Endothelial cell of umbilical vein (primary cell): ENCODE data around the gene MRPL27. TPM values are rescaled to one million over a fixed set of nuclear protein-coding genes. Genes with fewer than 3 reads are reported as not detected.

Experiments used
- BruUV-seq: library from RNA; stranded (reverse); fragments of 400-500 nt; replicated peaks from 2 replicates; lab custom pipeline; 2021; lab: Mats Ljungman, UMichigan
- CTCF ChIA-PET: fragments of 300-600, 350-600 bp; sonication (Branson Sonifier 250); formaldehyde crosslinking; loops from one replicate; lab custom pipeline; 2021; ENCODE audit warnings: antibody characterized with exemption, inconsistent platforms; lab: Charles Lee
- POLR2A ChIA-PET: fragments of 300-600, 350-600 bp; sonication (Branson Sonifier 250); formaldehyde crosslinking; loops from one replicate; lab custom pipeline; 2021; ENCODE audit warnings: antibody characterized with exemption, inconsistent platforms; lab: Charles Lee
- DNase-seq: peaks from one replicate; pipeline ENCODE4 v3.0.0-alpha.2; 2011; ENCODE audit warnings: low read depth, low spot score
- FAIRE-seq: peaks from 2 replicates; lab custom pipeline; 2011; peaks lifted over from hg19 to GRCh38; lab: Jason Lieb, UNC
- H2AFZ ChIP-seq: 2 replicates; pipeline ENCODE4 v1.6.0; 2012; ENCODE audit warnings: low read depth, low read length, control low read depth, inconsistent platforms
- H3K27ac ChIP-seq: 2 replicates; pipeline ENCODE4 v1.5.1; 2011; ENCODE audit warnings: low read depth, mild to moderate bottlenecking, control low read depth, low read length, moderate library complexity; ENCODE audit not compliant: insufficient read depth
- H3K27me3 ChIP-seq, 2 experiments: 2 replicates each; pipeline versions ENCODE4 v1.6.0 to v1.6.1; 2011; ENCODE audit warnings: low read length in 2 of 2, mixed read lengths in 1 of 2; ENCODE audit not compliant: control insufficient read depth in 2 of 2, insufficient read depth in 2 of 2
- H3K36me3 ChIP-seq, 2 experiments: 2 replicates in 1 of 2; 3 replicates in 1 of 2; pipeline ENCODE4 v1.5.1; 2011; ENCODE audit warnings: low read length in 2 of 2, mild to moderate bottlenecking in 1 of 2, moderate library complexity in 1 of 2; ENCODE audit not compliant: control insufficient read depth in 2 of 2, insufficient read depth in 2 of 2; ENCODE audit errors: extremely low read depth in 1 of 2
- H3K4me1 ChIP-seq: 3 replicates; pipeline ENCODE4 v1.5.1; 2011; ENCODE audit warnings: mild to moderate bottlenecking, low read length; ENCODE audit not compliant: control insufficient read depth, insufficient read depth; ENCODE audit errors: extremely low read depth
- H3K4me2 ChIP-seq: 2 replicates; pipeline ENCODE4 v1.6.1; 2011; ENCODE audit warnings: low read length, control low read depth, mixed read lengths; ENCODE audit not compliant: insufficient read depth
- H3K4me3 ChIP-seq, 3 experiments: fragments of 200-600 bp in 1 of 3; sonication (generic), shearing (Covaris generic) in 1 of 3; replicated peaks in 1 of 3; 2 replicates each; pipeline ENCODE4 v1.5.1; 2011 to 2016; ENCODE audit warnings: control low read depth in 3 of 3, low read length in 3 of 3, mild to moderate bottlenecking in 2 of 3, inconsistent platforms in 1 of 3, low read depth in 1 of 3, moderate library complexity in 1 of 3; ENCODE audit not compliant: insufficient read depth in 1 of 3
- H3K79me2 ChIP-seq: 2 replicates; pipeline ENCODE4 v1.6.0; 2012; ENCODE audit warnings: low read length, inconsistent platforms; ENCODE audit not compliant: control insufficient read depth, insufficient read depth
- H3K9ac ChIP-seq: replicated peaks from 2 replicates; pipeline ENCODE3; 2011; ENCODE audit warnings: low read length, control low read depth; ENCODE audit not compliant: insufficient read depth; ENCODE audit errors: extremely low read depth
- H3K9me1 ChIP-seq: replicated peaks from 3 replicates; pipeline ENCODE4 v1.6.0; 2011; ENCODE audit warnings: mild to moderate bottlenecking, low read length; ENCODE audit not compliant: control insufficient read depth, insufficient read depth; ENCODE audit errors: extremely low read depth
- H3K9me3 ChIP-seq: replicated peaks from 2 replicates; pipeline ENCODE4 v1.5.1; 2012; ENCODE audit warnings: low read length, inconsistent platforms; ENCODE audit not compliant: control insufficient read depth, insufficient read depth
- H4K20me1 ChIP-seq: replicated peaks from 2 replicates; pipeline ENCODE3; 2011; ENCODE audit warnings: mild to moderate bottlenecking, low read length; ENCODE audit not compliant: control insufficient read depth, insufficient read depth; ENCODE audit errors: extremely low read depth
- CTCF ChIP-seq, 2 donors: IDR thresholded peaks; 1 replicate in 1 of 2; 2 replicates in 1 of 2; pipeline ENCODE4 v1.5.1; 2011; ENCODE audit warnings: low read length in 2 of 2, mild to moderate bottlenecking in 2 of 2, moderate library complexity in 2 of 2, control low read depth in 1 of 2, inconsistent platforms in 1 of 2, low read depth in 1 of 2; ENCODE audit not compliant: insufficient read depth in 1 of 2; ENCODE audit errors: extremely low read depth in 1 of 2
- EZH2 ChIP-seq: IDR thresholded peaks from 2 replicates; pipeline ENCODE4 v1.6.1; 2012; ENCODE audit warnings: borderline replicate concordance, low read depth, mild to moderate bottlenecking, moderate library complexity, low read length, inconsistent platforms; ENCODE audit not compliant: severe bottlenecking
- FOS ChIP-seq: IDR thresholded peaks from 2 replicates; pipeline ENCODE4 v1.6.1; 2011; ENCODE audit warnings: mild to moderate bottlenecking, low read length, moderate library complexity, borderline replicate concordance; ENCODE audit not compliant: insufficient read depth
- GATA2 ChIP-seq: IDR thresholded peaks from 2 replicates; pipeline ENCODE4 v1.7.0; 2011; ENCODE audit warnings: low read depth, mild to moderate bottlenecking, moderate library complexity, mixed read lengths, low read length; ENCODE audit not compliant: insufficient read length, insufficient read depth
- JUN ChIP-seq: IDR thresholded peaks from 2 replicates; pipeline ENCODE4 v1.6.1; 2011; ENCODE audit warnings: borderline replicate concordance, low read depth; ENCODE audit not compliant: insufficient read length, insufficient read depth
- MAX ChIP-seq: IDR thresholded peaks from 2 replicates; pipeline ENCODE4 v1.6.1; 2011; ENCODE audit not compliant: insufficient read depth, insufficient read length
- MYC ChIP-seq: IDR thresholded peaks from one replicate; pipeline ENCODE4 v1.6.1; 2011; ENCODE audit warnings: mild to moderate bottlenecking, low read depth, low read length
- POLR2A ChIP-seq: IDR thresholded peaks from 2 replicates; pipeline ENCODE4 v1.6.1; 2012; ENCODE audit warnings: low read depth, mild to moderate bottlenecking, control low read depth, low read length
- POLR2AphosphoS5 ChIP-seq: IDR thresholded peaks from 2 replicates; pipeline ENCODE4 v1.6.1; 2012; ENCODE audit warnings: low read depth, mild to moderate bottlenecking, control low read depth, low read length, moderate library complexity; ENCODE audit not compliant: insufficient read depth
- dilution Hi-C: fragments of 300-500 bp; cut with MboI; formaldehyde crosslinking; loops from one replicate; pipeline ENCODE4 v1.15.0; 2019; ENCODE audit warnings: low sequenced_read_pairs; ENCODE audit not compliant: extremely low pct_ligation_motif_present
- intact Hi-C: fragments of 100-400 bp; cut with micrococcal nuclease; formaldehyde crosslinking; loops from one replicate; pipeline ENCODE4 v1.10.0; 2022
- polyA plus RNA-seq, 4 experiments: library from polyadenylated mRNA; depleted of rRNA in 3 of 4; stranded (reverse) in 3 of 4; unstranded in 1 of 4; fragments of >200 nt; gene quantifications; 2 replicates each; pipeline versions ENCODE4 v1.2.1 to v1.2.3, GENCODE V29; 2011 to 2012; ENCODE audit warnings: missing spikeins in 1 of 4
- total RNA-seq: library from RNA; stranded (reverse); gene quantifications from 2 replicates; pipeline ENCODE4 v1.2.3, GENCODE V29; 2021

MRPL27 gene
- total and polyA plus RNA-seq, 2 donors (not counting 3 experiments of a cell fraction or from before 2014, with no cell fraction given) = 76.2 to 158 TPM

- H3K27ac ChIP-seq = no peak overlapping the region
- no peaks in the 10 kb centered on the region for H3K36me3 ChIP-seq
- H3K9me3 ChIP-seq = no peaks in the 10 kb centered on the region
- no peaks in the 10 kb centered on the region for H4K20me1 ChIP-seq
- FAIRE-seq (no peak), DNase-seq (no peak)
- H3K4me3 ChIP-seq = no peak overlapping the region
- peaks cover 17 to 26% of the 10 kb centered on the region in 2 experiments for H3K27me3 ChIP-seq
- H3K9ac ChIP-seq = no peak overlapping the region
- dilution Hi-C loops = no loop called here
- H3K79me2 ChIP-seq = no peaks in the 10 kb centered on the region
- no peaks in the 10 kb centered on the region for H3K4me1 ChIP-seq
- no peak for TF ChIP-seq EZH2
- no peak for TF ChIP-seq JUN
- TF ChIP-seq POLR2A = no peak
- no peak for TF ChIP-seq CTCF (IDR thresholded peaks at IDR 0.05; ENCODE audit: extremely low read depth in 1 of 2, insufficient read depth in 1 of 2, low read depth in 1 of 2, low read length in 2 of 2)
- no peak for TF ChIP-seq FOS
- no peak for TF ChIP-seq POLR2AphosphoS5
- no peak for TF ChIP-seq MYC
- no peak for TF ChIP-seq GATA2
- no peak for TF ChIP-seq MAX
- H2AFZ ChIP-seq = no peak overlapping the region
- H3K9me1 ChIP-seq = no peaks in the 10 kb centered on the region
- ChIA-PET POLR2A (no interaction called here), CTCF (interaction anchor here (0.9 to 1.8 kb wide), 3 partner anchors 10 to 119 kb away, joined by 3 to 6 read pairs (median 3); no protein-coding TSS in a partner anchor)
- no TSS peak for BruUV-seq
- H3K4me2 ChIP-seq = no peak overlapping the region
- intact Hi-C loops = no loop called here
These were observed 53.5 kb downstream of the MRPL27 start for GRCh38 chr17:50319306-50320004.
